Measurements from ENCODE around the gene KCNK16.

Gene KCNK16

GRCh38 chr6:39344821-39345280 is 22.3 kb upstream of the KCNK16 start:
- Histone ChIP-seq H2AFZ (ENCODE audit: low read depth, low read length) (peak overlapping the region; percentile 39), H2BK120ac (ENCODE audit: low read depth, low read length) (no peak overlapping the region), H3K4ac (ENCODE audit: low read depth in 1 of 2, low read length in 2 of 2) (peak overlapping the region in 1 of 2 experiments; percentile 32), H3K18ac (ENCODE audit: low read depth in 1 of 2, low read length in 2 of 2) (peak overlapping the region in 1 of 2 experiments; percentile 40), H3K36me3 (ENCODE audit: control insufficient read depth in 1 of 2, insufficient read depth in 2 of 2, low read depth in 1 of 2, low read length in 2 of 2) (no peaks in the 10 kb centered on the region), H3K9ac (ENCODE audit: low read length) (no peak overlapping the region), H3K4me3 (ENCODE audit: insufficient read depth in 1 of 2, low read depth in 1 of 2, low read length in 2 of 2) (no peak overlapping the region), H2AK5ac (ENCODE audit: low read length, severe bottlenecking) (no peak overlapping the region), H3K79me1 (replicated peaks; ENCODE audit: low read length, poor library complexity, severe bottlenecking) (no peaks in the 10 kb centered on the region), H3K27ac (ENCODE audit: low read length, poor library complexity, severe bottlenecking) (no peak overlapping the region), H3K14ac (ENCODE audit: low read length in 2 of 2) (peak overlapping the region in 1 of 2 experiments; percentile 53), H3K4me2 (ENCODE audit: low read length, poor library complexity, severe bottlenecking) (no peak overlapping the region), H3K23ac (ENCODE audit: low read length in 2 of 2) (no peak overlapping the region), H2BK5ac (ENCODE audit: low read depth, low read length, poor library complexity, severe bottlenecking) (no peak overlapping the region), H3K27me3 (ENCODE audit: control insufficient read depth in 1 of 2, insufficient read depth in 1 of 2, low read length in 2 of 2) (peaks cover 16 to 28% of the 10 kb centered on the region in 2 experiments), H3K4me1 (ENCODE audit: control insufficient read depth, insufficient read depth, low read depth, low read length) (peaks cover 6% of the 10 kb centered on the region), H4K91ac (ENCODE audit: low read length) (peak overlapping the region; percentile 1), H4K8ac (ENCODE audit: low read length) (no peak overlapping the region), H2BK12ac (ENCODE audit: low read length in 2 of 2) (peak overlapping the region; percentile 2 to 83), H2BK15ac (ENCODE audit: low read depth, poor library complexity, severe bottlenecking) (no peak overlapping the region), H3K9me3 (ENCODE audit: control insufficient read depth, low read length) (no peaks in the 10 kb centered on the region)
- WGBS, result 85% methylated on average over 5 of the region's 7 CpGs
- peak; percentile 38 for DNase-seq

GRCh38 chr6:39343396-39343870 is 20.9 kb upstream of the KCNK16 start:
- Histone ChIP-seq H3K27me3 (ENCODE audit: control insufficient read depth in 1 of 2, insufficient read depth in 1 of 2, low read length in 2 of 2) (peaks cover 25 to 36% of the 10 kb centered on the region in 2 experiments), H3K14ac (ENCODE audit: low read length in 2 of 2) (no peak overlapping the region), H4K8ac (ENCODE audit: low read length) (peak overlapping the region; percentile 92), H3K27ac (ENCODE audit: low read length, poor library complexity, severe bottlenecking) (no peak overlapping the region), H2AFZ (ENCODE audit: low read depth, low read length) (no peak overlapping the region), H3K36me3 (ENCODE audit: control insufficient read depth in 1 of 2, insufficient read depth in 2 of 2, low read depth in 1 of 2, low read length in 2 of 2) (no peaks in the 10 kb centered on the region), H2BK12ac (ENCODE audit: low read length in 2 of 2) (peak overlapping the region; percentile 30 to 75), H3K79me1 (replicated peaks; ENCODE audit: low read length, poor library complexity, severe bottlenecking) (no peaks in the 10 kb centered on the region), H3K9me3 (ENCODE audit: control insufficient read depth, low read length) (no peaks in the 10 kb centered on the region), H3K4me3 (ENCODE audit: insufficient read depth in 1 of 2, low read depth in 1 of 2, low read length in 2 of 2) (peak overlapping the region in 1 of 2 experiments; percentile 27), H2AK5ac (ENCODE audit: low read length, severe bottlenecking) (no peak overlapping the region), H2BK5ac (ENCODE audit: low read depth, low read length, poor library complexity, severe bottlenecking) (no peak overlapping the region), H4K91ac (ENCODE audit: low read length) (peak overlapping the region; percentile 80), H3K9ac (ENCODE audit: low read length) (no peak overlapping the region), H3K4me2 (ENCODE audit: low read length, poor library complexity, severe bottlenecking) (no peak overlapping the region), H3K18ac (ENCODE audit: low read depth in 1 of 2, low read length in 2 of 2) (peak overlapping the region; percentile 1 to 7), H3K4me1 (ENCODE audit: control insufficient read depth, insufficient read depth, low read depth, low read length) (peaks cover 6% of the 10 kb centered on the region), H3K23ac (ENCODE audit: low read length in 2 of 2) (no peak overlapping the region), H2BK120ac (ENCODE audit: low read depth, low read length) (peak overlapping the region; percentile 55), H3K4ac (ENCODE audit: low read depth in 1 of 2, low read length in 2 of 2) (peak overlapping the region; percentile 2 to 88), H2BK15ac (ENCODE audit: low read depth, poor library complexity, severe bottlenecking) (peak overlapping the region; percentile 63)
- WGBS, result 90% methylated on average over 9 of the region's 9 CpGs
- peak; percentile 26 for DNase-seq

- no peak overlapping the region for H2BK5ac ChIP-seq (ENCODE audit: low read depth, low read length, poor library complexity, severe bottlenecking)
- H3K18ac ChIP-seq (ENCODE audit: low read depth in 1 of 2, low read length in 2 of 2), result peak overlapping the region; percentile 44 to 78
- peak overlapping the region; percentile 74 for H4K8ac ChIP-seq (ENCODE audit: low read length)
- peak; percentile 49 for DNase-seq
- no peaks in the 10 kb centered on the region for H3K36me3 ChIP-seq (ENCODE audit: control insufficient read depth in 1 of 2, insufficient read depth in 2 of 2, low read depth in 1 of 2, low read length in 2 of 2)
- no peak overlapping the region for H2AFZ ChIP-seq (ENCODE audit: low read depth, low read length)
- H3K14ac ChIP-seq (ENCODE audit: low read length in 2 of 2), result peak overlapping the region in 1 of 2 experiments; percentile 5
- H2BK120ac ChIP-seq (ENCODE audit: low read depth, low read length), result peak overlapping the region; percentile 54
- WGBS, result 70% methylated on average over 14 of the region's 14 CpGs
- H3K27ac ChIP-seq (ENCODE audit: low read length, poor library complexity, severe bottlenecking), result no peak overlapping the region
- peaks cover 25 to 38% of the 10 kb centered on the region in 2 experiments for H3K27me3 ChIP-seq (ENCODE audit: control insufficient read depth in 1 of 2, insufficient read depth in 1 of 2, low read length in 2 of 2)
- H2BK12ac ChIP-seq (ENCODE audit: low read length in 2 of 2), result peak overlapping the region; percentile 19 to 64
- H2AK5ac ChIP-seq (ENCODE audit: low read length, severe bottlenecking), result no peak overlapping the region
- no peak overlapping the region for H3K23ac ChIP-seq (ENCODE audit: low read length in 2 of 2)
- H4K91ac ChIP-seq (ENCODE audit: low read length), result peak overlapping the region; percentile 91
- H3K4me3 ChIP-seq (ENCODE audit: insufficient read depth in 1 of 2, low read depth in 1 of 2, low read length in 2 of 2), result no peak overlapping the region
- no peaks in the 10 kb centered on the region for H3K79me1 ChIP-seq (replicated peaks; ENCODE audit: low read length, poor library complexity, severe bottlenecking)
- H3K9ac ChIP-seq (ENCODE audit: low read length), result no peak overlapping the region
- peak overlapping the region; percentile 8 for H2BK15ac ChIP-seq (ENCODE audit: low read depth, poor library complexity, severe bottlenecking)
- H3K4me2 ChIP-seq (ENCODE audit: low read length, poor library complexity, severe bottlenecking), result no peak overlapping the region
- H3K9me3 ChIP-seq (ENCODE audit: control insufficient read depth, low read length), result no peaks in the 10 kb centered on the region
- H3K4ac ChIP-seq (ENCODE audit: low read depth in 1 of 2, low read length in 2 of 2), result peak overlapping the region in 1 of 2 experiments; percentile 84
- peaks cover 6% of the 10 kb centered on the region for H3K4me1 ChIP-seq (ENCODE audit: control insufficient read depth, insufficient read depth, low read depth, low read length)
Measured at GRCh38 chr6:39342692-39343395, 20.3 kb upstream of the KCNK16 start.

GRCh38 chr6:39341937-39342336 is 19.4 kb upstream of the KCNK16 start:
- H4K8ac ChIP-seq (ENCODE audit: low read length), result peak overlapping the region; percentile 35
- H3K36me3 ChIP-seq (ENCODE audit: control insufficient read depth in 1 of 2, insufficient read depth in 2 of 2, low read depth in 1 of 2, low read length in 2 of 2), result no peaks in the 10 kb centered on the region
- no peak overlapping the region for H3K4ac ChIP-seq (ENCODE audit: low read depth in 1 of 2, low read length in 2 of 2)
- H3K18ac ChIP-seq (ENCODE audit: low read depth in 1 of 2, low read length in 2 of 2), result peak overlapping the region in 1 of 2 experiments; percentile 5
- H2AK5ac ChIP-seq (ENCODE audit: low read length, severe bottlenecking), result no peak overlapping the region
- no peak overlapping the region for H3K4me2 ChIP-seq (ENCODE audit: low read length, poor library complexity, severe bottlenecking)
- peaks cover 3% of the 10 kb centered on the region for H3K4me1 ChIP-seq (ENCODE audit: control insufficient read depth, insufficient read depth, low read depth, low read length)
- no peak overlapping the region for H3K9ac ChIP-seq (ENCODE audit: low read length)
- H2BK12ac ChIP-seq (ENCODE audit: low read length in 2 of 2), result peak overlapping the region in 1 of 2 experiments; percentile 77
- no peaks in the 10 kb centered on the region for H3K79me1 ChIP-seq (replicated peaks; ENCODE audit: low read length, poor library complexity, severe bottlenecking)
- no peak overlapping the region for H3K14ac ChIP-seq (ENCODE audit: low read length in 2 of 2)
- no peaks in the 10 kb centered on the region for H3K9me3 ChIP-seq (ENCODE audit: control insufficient read depth, low read length)
- H2BK120ac ChIP-seq (ENCODE audit: low read depth, low read length), result no peak overlapping the region
- no peak for DNase-seq
- 94% methylated on average over 5 of the region's 5 CpGs for whole genome bisulfite sequencing
- H2BK15ac ChIP-seq (ENCODE audit: low read depth, poor library complexity, severe bottlenecking), result no peak overlapping the region
- H2BK5ac ChIP-seq (ENCODE audit: low read depth, low read length, poor library complexity, severe bottlenecking), result no peak overlapping the region
- peak overlapping the region; percentile 52 for H4K91ac ChIP-seq (ENCODE audit: low read length)
- H3K27me3 ChIP-seq (ENCODE audit: control insufficient read depth in 1 of 2, insufficient read depth in 1 of 2, low read length in 2 of 2), result peaks cover 29 to 43% of the 10 kb centered on the region in 2 experiments
- no peak overlapping the region for H2AFZ ChIP-seq (ENCODE audit: low read depth, low read length)
- H3K27ac ChIP-seq (ENCODE audit: low read length, poor library complexity, severe bottlenecking), result no peak overlapping the region
- no peak overlapping the region for H3K23ac ChIP-seq (ENCODE audit: low read length in 2 of 2)
- no peak overlapping the region for H3K4me3 ChIP-seq (ENCODE audit: insufficient read depth in 1 of 2, low read depth in 1 of 2, low read length in 2 of 2)
